Measurements from ENCODE around the gene ZFP92.

DNA sequence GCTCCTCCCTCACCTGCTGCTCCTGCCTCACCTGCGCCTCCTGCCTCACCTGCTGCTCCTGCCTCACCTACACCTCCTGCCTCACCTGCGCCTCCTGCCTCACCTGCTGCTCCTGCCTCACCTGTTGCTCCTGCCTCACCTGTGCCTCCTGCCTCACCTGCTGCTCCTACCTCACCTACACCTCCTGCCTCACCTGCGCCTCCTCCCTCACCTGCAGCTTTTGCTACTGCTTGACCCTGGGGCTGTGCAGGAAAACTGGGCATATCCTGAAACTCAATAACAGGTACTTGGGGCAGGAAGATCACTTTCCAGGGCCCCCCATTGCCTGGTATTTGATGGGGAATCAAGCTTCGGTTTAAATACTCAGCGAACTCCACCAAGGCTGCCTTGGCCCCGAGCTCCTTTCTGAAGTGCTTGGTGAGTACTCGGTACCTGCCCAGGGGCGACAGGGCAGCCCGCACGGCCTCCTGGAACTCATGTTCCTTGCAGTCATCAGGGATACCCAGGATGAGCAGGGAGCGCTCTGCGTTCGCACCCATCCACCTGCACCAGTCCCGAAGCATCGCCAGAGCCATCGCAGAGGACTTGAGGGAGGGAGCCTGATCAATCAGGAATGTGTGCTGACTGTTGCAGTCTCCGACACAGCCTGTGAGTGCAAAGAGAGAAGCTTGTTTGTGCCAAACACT lies 12.9 kb upstream of the ZFP92 start:
- no peak for TF ChIP-seq EZH2phosphoT487 (IDR thresholded peaks at IDR 0.05)
- TF ChIP-seq, protein P1, sequence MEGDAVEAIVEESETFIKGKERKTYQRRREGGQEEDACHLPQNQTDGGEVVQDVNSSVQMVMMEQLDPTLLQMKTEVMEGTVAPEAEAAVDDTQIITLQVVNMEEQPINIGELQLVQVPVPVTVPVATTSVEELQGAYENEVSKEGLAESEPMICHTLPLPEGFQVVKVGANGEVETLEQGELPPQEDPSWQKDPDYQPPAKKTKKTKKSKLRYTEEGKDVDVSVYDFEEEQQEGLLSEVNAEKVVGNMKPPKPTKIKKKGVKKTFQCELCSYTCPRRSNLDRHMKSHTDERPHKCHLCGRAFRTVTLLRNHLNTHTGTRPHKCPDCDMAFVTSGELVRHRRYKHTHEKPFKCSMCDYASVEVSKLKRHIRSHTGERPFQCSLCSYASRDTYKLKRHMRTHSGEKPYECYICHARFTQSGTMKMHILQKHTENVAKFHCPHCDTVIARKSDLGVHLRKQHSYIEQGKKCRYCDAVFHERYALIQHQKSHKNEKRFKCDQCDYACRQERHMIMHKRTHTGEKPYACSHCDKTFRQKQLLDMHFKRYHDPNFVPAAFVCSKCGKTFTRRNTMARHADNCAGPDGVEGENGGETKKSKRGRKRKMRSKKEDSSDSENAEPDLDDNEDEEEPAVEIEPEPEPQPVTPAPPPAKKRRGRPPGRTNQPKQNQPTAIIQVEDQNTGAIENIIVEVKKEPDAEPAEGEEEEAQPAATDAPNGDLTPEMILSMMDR (IDR thresholded peaks at IDR 0.05): no peak

Measured in neural progenitor cell (in vitro differentiated cells).